RWPE1 (cell line): ENCODE data around the gene ATP2A3.

Experiments
- CTCF ChIA-PET: fragments of 350-600 bp; sonication (Branson Sonifier 250); formaldehyde crosslinking; extraction: SDS; loops from one replicate; lab custom pipeline; 2021; lab: Yijun Ruan, JAX
- POLR2A ChIA-PET: fragments of 400-600 bp; formaldehyde crosslinking; extraction: SDS; loops from one replicate; lab custom pipeline; 2020; ENCODE audit warnings: antibody characterized with exemption; ENCODE audit not compliant: low non-redundant PET; lab: Yijun Ruan, JAX
- DNase-seq: peaks from one replicate; pipeline ENCODE4 v3.0.0; 2012; ENCODE audit warnings: low spot score
- H3K27ac ChIP-seq: fragments of 450-650 bp; 2 replicates; pipeline ENCODE4 v1.5.1; 2017
- CTCF ChIP-seq: fragments of 450-650 bp; conservative IDR thresholded peaks from 2 replicates; pipeline ENCODE4 v1.5.1; 2017; ENCODE audit warnings: low read depth, mild to moderate bottlenecking

Gene ATP2A3

GRCh38 chr17:3880983-3881382, 83.3 kb downstream of the ATP2A3 start:
- H3K27ac ChIP-seq, result no peak overlapping the region
- no peak for DNase-seq
- ChIA-PET CTCF (interaction anchor here (0.6 kb wide), 1 partner anchor 14 kb away, joined by 8 read pairs; no protein-coding TSS in a partner anchor), POLR2A (no interaction called here)
- TF ChIP-seq CTCF, result no peak

GRCh38 chr17:3879591-3880417, 84.4 kb downstream of the ATP2A3 start:
- CTCF ChIA-PET, result interaction anchor here (1.1 kb wide), 1 partner anchor 34 kb away, joined by 3 read pairs; no protein-coding TSS in a partner anchor
- POLR2A ChIA-PET, result no interaction called here

GRCh38 chr17:3879186-3879585, 85.1 kb downstream of the ATP2A3 start:
- H3K27ac ChIP-seq, result peak overlapping the region; percentile 41
- ChIA-PET CTCF (no interaction called here), POLR2A (no interaction called here)
- no peak for DNase-seq
- TF ChIP-seq CTCF, result no peak

More at GRCh38 chr17:3879591-3880417, 84.4 kb downstream of the ATP2A3 start:
- DNase-seq, result no peak
- H3K27ac ChIP-seq, result peak overlapping the region; percentile 41
- no peak for TF ChIP-seq CTCF

- ChIA-PET POLR2A (no interaction called here), CTCF (no interaction called here)
- DNase-seq, result no peak
- no peak for TF ChIP-seq CTCF
- no peak overlapping the region for H3K27ac ChIP-seq
Measured at GRCh38 chr17:3877220-3877619, 87.0 kb downstream of the ATP2A3 start.

- DNase-seq, result no peak
- no peak for TF ChIP-seq CTCF
- CTCF ChIA-PET, result no interaction called here
- POLR2A ChIA-PET, result no interaction called here
- no peak overlapping the region for H3K27ac ChIP-seq
Measured at GRCh38 chr17:3875317-3875716, 88.9 kb downstream of the ATP2A3 start.
